NCI-H1694 (cell line): ENCODE data around the gene GABRP.
A peak's percentile ranks its signal among the peaks of the same experiment; 100 is the strongest.

Experiments
- DNase-seq: peaks from one replicate; lab custom pipeline; 2025; lab: John Stamatoyannopoulos, UW

Gene GABRP

DNA sequence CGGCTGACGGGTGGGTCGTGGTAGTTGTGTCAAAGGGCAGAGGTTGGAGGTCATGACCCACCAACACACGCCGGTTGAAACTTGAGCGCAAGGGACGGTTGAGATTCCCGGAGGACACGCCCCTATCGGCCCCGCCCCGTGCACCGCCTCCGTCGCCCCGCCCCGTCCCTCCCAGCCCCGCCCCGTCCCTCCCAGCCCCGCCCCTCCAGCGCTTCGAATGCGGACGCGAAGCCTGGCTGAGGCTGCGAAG is 78.1 kb downstream of the GABRP start:
- no peak for DNase-seq

DNA sequence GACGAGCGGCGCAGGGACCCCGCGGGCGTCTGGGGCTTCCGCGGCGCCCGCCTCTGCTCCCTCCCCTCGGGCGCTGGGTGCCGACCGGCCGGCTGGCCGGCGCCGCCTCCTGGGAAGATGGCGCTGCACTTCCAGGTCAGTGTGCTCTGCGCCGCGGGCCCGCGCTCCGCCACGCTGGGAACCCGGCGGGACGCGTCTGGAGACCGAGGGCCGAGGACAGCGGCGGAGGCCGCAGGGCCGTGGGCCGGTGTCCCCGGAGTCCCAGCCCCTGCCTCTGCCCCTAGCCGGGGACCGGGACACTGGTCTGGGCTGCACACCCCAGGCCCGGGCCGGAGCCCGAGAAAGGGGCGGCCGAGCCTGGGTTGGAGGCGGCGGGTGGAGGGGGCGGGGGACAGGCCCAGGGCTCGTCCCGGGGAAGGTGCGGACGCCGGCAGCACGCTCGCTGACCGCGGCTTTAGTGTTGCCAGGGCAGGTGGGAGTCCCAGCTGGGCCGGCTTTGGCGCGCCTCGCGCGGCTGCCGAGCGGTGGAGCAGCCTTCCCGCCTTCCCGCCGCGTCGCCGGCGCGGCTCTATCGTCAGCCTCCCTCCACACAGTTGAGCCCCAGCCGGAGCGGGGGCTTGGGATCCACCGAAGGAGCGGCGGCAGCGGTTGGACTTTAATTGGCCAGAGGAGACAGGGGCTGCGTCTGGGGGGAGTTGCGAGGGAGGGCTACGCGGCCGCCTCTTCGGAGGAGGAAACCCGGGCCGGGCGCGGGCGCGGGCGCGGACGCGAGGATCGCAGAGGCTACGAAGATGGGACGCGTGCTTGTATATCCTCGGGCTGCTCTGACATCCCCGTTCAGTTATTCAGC is 78.6 kb downstream of the GABRP start, which contains the start of gene RANBP17:
TSS of gene RANBP17 (plus strand) at position 102 of the 850 bp plus-strand sequence.
- DNase-seq: peak; percentile 9

DNA sequence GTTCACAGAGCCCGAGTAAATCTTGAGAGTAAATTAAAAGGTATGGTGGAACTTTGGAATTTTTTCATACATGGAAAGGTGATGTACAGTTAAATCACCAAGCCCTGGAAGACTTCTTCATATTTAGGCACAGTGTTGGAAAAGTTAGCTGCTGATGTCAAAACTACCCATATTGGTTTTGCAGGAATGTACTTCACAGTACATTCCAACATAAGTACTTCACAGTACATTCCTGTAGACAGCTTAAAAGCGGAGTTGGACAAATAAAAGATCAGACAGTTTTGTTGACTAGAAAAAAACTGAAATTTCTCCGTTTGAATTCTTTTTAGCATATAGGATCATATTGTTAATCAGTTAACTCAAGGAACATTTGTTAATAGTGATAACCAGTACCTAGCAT is 80.1 kb downstream of the GABRP start:
- no peak for DNase-seq
